Small intestine (tissue), 7 donors: Measurements from ENCODE around the gene SEPTIN2. TPM values are rescaled to one million over a fixed set of nuclear protein-coding genes. Genes with fewer than 3 reads are reported as not detected.
"Not testable (repeated sequence)": the region's sequence is repeated elsewhere in the genome, so short reads cannot be mapped to it uniquely, and the experiment has no call there.

ENCODE experiments used
- DNase-seq, 2 donors: peaks; one replicate each; pipeline versions ENCODE4 v3.0.0 to v3.0.0-alpha.2; 2013
- FAIRE-seq: peaks from 2 replicates; lab custom pipeline; 2012; peaks lifted over from hg19 to GRCh38; lab: Jason Lieb, UNC
- H3K27ac ChIP-seq, 3 donors: one replicate each; pipeline ENCODE4 v1.5.1; 2013; ENCODE audit warnings: low read length in 2 of 3, mild to moderate bottlenecking in 2 of 3, control low read depth in 1 of 3, inconsistent platforms in 1 of 3, low read depth in 1 of 3, moderate library complexity in 1 of 3
- H3K27me3 ChIP-seq, 3 donors: one replicate each; pipeline ENCODE4 v1.6.1; 2013; ENCODE audit warnings: low read length in 3 of 3, inconsistent platforms in 1 of 3; ENCODE audit not compliant: control insufficient read depth in 3 of 3, insufficient read depth in 3 of 3
- H3K36me3 ChIP-seq, 3 donors: one replicate each; pipeline ENCODE4 v1.6.1; 2013; ENCODE audit warnings: low read length in 3 of 3, inconsistent platforms in 1 of 3, low read depth in 1 of 3, mild to moderate bottlenecking in 1 of 3, moderate library complexity in 1 of 3; ENCODE audit not compliant: control insufficient read depth in 3 of 3, insufficient read depth in 2 of 3
- H3K4me1 ChIP-seq, 3 donors: one replicate each; pipeline ENCODE4 v1.6.1; 2013; ENCODE audit warnings: low read length in 2 of 3, inconsistent platforms in 1 of 3, low read depth in 1 of 3, mild to moderate bottlenecking in 1 of 3, moderate library complexity in 1 of 3; ENCODE audit not compliant: control insufficient read depth in 3 of 3, insufficient read depth in 2 of 3
- H3K4me3 ChIP-seq, 3 donors: one replicate each; pipeline ENCODE4 v1.5.1; 2013; ENCODE audit warnings: low read length in 3 of 3, control low read depth in 1 of 3, inconsistent platforms in 1 of 3, low read depth in 1 of 3, mild to moderate bottlenecking in 1 of 3, moderate library complexity in 1 of 3
- H3K9me3 ChIP-seq, 2 donors: one replicate each; pipeline ENCODE4 v1.6.1; 2013; ENCODE audit warnings: low read depth in 1 of 2, low read length in 1 of 2; ENCODE audit not compliant: control insufficient read depth in 2 of 2, insufficient read depth in 1 of 2
- WGBS, 3 donors: extraction: QIAGEN DNeasy Blood & Tissue Kit; methylation state at CpG; one replicate each; pipeline ENCODE4 v1.1.7; 2013; 5-methylcytosine and 5-hydroxymethylcytosine counted together
- polyA plus RNA-seq, 4 donors: library from polyadenylated mRNA; stranded (reverse) in 3 of 4; unstranded in 1 of 4; fragments of 200-250 nt in 3 of 4; fragments of 120-200 nt in 1 of 4; gene quantifications; one replicate each; pipeline versions ENCODE4 v1.2.1 to v1.2.3, GENCODE V29; 2013
- donor health status: healthy with polysubstance abuse.
- donor health status: control.
- donor health status: control.
- donor health status: Bipolar disorder and iron deficiency.
- donor health status: healthy.

SEPTIN2 gene
- polyA plus RNA-seq, 4 donors, result 112 to 311 (median 148) TPM

DNA sequence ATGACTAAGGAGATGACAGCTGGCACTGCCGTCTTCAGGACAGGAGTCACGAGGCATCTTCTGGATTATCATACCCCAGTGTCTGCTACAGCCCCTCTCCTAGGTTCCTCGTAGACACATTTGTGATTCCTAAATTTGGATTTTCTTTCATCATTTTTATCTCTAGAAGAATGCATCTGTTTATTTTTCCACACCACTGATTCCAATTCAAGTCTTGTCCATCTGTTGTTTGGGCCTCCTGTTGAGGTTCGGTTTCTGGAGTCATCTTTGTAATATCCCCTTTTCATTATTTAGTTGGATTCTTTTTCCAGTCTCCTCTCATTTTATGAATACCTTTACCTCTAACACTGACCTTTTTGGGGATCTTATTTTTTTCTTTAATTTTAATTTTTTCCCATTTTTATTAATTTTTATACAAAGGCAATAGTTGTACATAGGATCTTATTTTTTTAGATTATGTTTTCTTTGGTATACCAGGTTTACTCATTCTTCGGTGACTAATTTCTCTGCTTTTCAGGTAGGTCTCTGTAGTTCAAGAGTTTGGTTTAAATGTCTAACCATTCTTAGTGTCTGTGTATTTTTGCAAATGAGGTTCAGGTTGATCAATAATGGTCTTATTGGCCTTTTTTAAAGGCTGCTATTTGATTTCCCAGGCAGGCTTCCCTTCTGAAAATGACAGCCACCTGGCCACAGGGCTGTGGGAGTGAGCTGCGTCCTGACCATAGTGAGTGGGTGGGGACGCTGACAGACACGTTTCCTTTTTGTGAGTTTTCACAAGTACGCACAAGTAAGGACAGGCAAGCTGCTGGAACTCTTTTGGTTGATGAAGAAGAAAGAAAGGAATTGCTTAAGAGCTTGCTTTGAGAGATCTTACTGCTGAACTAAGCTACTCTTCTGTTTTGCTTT is 74.8 kb downstream of the SEPTIN2 start:
- Histone ChIP-seq H3K36me3 (peaks cover 0 to 27% (median 2%) of the 10 kb centered on the region in 3 donors), H3K4me1 (peaks cover 0 to 4% (median 0%) of the 10 kb centered on the region in 3 donors), H3K27me3 (no peaks in the 10 kb centered on the region), H3K4me3 (no peak overlapping the region), H3K9me3 (no peaks in the 10 kb centered on the region), H3K27ac (no peak overlapping the region)
- FAIRE-seq (no peak), DNase-seq (no peak)
- WGBS, 3 donors, result 82 to 91% (median 88%) methylated on average over 9 of the region's 9 CpGs

DNA sequence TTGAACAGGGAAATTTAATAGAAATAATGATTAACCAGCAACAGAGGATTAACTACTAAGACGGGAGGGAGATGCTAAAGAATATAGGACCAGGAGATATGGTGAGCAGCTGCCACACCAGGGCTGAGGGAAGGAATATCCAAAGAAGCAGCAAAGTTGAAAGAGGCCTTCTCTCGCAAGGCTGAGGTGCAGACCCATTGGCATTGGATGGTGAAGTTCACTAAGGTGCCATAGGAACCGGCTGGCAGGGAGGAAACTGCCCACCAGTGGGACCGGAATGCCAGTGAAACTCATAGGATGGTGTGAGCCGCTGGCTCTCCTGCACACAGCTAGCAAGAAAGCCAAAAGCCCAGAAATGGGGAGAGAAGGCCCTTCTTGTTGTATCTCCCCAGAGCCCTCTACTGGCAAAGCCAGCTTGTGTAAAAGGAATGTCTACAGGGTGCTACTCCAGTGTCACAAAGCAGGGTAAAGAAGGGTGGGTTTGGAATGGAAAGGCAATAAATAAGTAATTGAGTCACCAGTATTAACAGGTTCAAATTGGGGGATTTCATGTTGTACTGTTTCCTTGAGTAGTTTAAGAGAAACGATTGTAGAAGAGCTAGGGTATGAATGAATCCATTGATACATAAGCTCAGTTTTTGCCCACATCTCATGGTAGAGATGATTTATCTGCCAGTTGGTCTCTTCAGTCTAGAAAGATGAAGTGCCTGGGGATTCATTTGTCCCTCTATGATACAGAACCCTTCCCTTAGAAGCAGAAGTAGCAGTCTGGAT is 76.4 kb downstream of the SEPTIN2 start:
- DNase-seq (peak; percentile 47 to 48), FAIRE-seq (no peak)
- no peaks in the 10 kb centered on the region for H3K9me3 ChIP-seq
- no peak overlapping the region for H3K4me3 ChIP-seq
- WGBS, 3 donors, result 48 to 71% (median 62%) methylated on average over 6 of the region's 6 CpGs
- H3K27ac ChIP-seq, result no peak overlapping the region
- H3K27me3 ChIP-seq, result no peaks in the 10 kb centered on the region
- H3K4me1 ChIP-seq, result peaks cover 0 to 4% (median 0%) of the 10 kb centered on the region in 3 donors
- H3K36me3 ChIP-seq, result peaks cover 0 to 21% (median 2%) of the 10 kb centered on the region in 3 donors

DNA sequence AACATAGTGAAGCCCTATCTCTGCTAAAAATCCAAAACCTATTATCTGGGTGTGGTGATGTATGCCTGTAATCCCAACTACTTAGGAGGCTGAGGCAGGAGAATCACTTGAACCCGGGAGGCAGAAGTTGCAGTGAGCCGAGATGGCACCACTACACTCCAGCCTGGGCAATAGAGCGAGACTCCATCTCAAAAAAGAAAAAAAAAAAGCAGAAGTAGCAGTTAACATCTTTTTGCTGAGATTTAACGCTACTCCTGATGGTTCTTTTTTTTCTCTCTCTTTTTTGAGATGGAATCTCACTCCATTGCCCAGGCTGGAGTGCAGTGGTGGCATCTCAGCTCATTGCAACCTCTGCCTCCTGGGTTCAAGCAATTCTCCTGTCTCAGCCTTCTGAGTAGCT is 77.0 kb downstream of the SEPTIN2 start:
- not testable (repeated sequence) for H3K9me3 ChIP-seq, H3K4me3 ChIP-seq, H3K27ac ChIP-seq, FAIRE-seq, H3K27me3 ChIP-seq, DNase-seq, H3K4me1 ChIP-seq
- 92 to 97% (median 97%) methylated on average over 4 of the region's 4 CpGs for WGBS, 3 donors
- peaks cover 0 to 21% (median 2%) of the 10 kb centered on the region in 3 donors for H3K36me3 ChIP-seq

DNA sequence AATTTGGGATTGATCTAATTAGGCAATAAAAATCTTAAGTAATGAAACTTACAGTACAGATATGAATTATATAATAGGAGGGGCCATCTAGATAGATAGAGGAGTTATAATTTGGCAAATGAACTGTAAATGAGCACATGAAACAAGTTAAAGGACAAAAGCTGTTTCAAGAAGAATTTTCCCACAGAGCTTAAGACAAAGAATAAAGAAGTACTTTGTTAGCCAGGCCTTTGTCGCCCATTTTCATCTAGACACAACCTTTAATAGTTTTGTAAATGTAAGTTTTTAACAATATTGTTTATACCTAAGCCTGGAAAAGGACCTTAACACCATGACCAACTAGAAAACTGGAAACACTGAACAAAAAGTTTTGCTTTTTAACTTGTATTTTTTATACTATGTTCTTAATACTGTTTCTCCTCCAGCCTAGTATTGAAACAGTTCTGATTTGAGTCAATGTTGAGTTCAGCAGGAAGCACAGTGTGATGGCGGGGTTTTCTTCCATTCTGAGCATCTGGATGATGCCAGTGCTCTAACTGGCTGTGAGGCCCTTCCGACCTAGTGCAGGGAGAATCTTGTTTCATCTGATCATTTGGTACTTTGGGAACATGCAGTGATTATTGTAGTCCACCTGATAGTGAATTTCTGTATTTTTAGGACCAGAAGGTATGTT is 77.9 kb downstream of the SEPTIN2 start:
- H3K27ac ChIP-seq, result no peak overlapping the region
- WGBS, 3 donors, result 57 to 73% (median 64%) methylated on average over 3 of the region's 3 CpGs
- H3K36me3 ChIP-seq, result peaks cover 0 to 20% (median 2%) of the 10 kb centered on the region in 3 donors
- H3K9me3 ChIP-seq, result no peaks in the 10 kb centered on the region
- no peak overlapping the region for H3K4me3 ChIP-seq
- FAIRE-seq (no peak), DNase-seq (no peak)
- peaks cover 0 to 4% (median 0%) of the 10 kb centered on the region in 3 donors for H3K4me1 ChIP-seq
- H3K27me3 ChIP-seq, result no peaks in the 10 kb centered on the region

DNA sequence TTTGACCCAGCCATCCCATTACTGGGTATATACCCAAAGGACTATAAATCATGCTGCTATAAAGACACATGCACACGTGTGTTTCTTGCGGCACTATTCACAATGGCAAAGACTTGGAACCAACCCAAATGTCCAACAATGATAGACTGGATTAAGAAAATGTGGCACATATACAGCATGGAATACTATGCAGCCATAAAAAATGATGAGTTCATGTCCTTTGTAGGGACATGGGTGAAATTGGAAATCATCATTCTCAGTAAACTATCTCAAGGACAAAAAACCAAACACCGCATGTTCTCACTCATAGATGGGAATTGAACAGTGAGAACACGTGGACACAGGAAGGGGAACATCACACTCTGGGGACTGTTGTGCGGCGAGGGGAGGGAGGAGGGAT is 81.1 kb downstream of the SEPTIN2 start:
- FAIRE-seq, H3K27me3 ChIP-seq: not testable (repeated sequence)
- 91 to 98% (median 97%) methylated on average over 6 of the region's 6 CpGs for WGBS, 3 donors

DNA sequence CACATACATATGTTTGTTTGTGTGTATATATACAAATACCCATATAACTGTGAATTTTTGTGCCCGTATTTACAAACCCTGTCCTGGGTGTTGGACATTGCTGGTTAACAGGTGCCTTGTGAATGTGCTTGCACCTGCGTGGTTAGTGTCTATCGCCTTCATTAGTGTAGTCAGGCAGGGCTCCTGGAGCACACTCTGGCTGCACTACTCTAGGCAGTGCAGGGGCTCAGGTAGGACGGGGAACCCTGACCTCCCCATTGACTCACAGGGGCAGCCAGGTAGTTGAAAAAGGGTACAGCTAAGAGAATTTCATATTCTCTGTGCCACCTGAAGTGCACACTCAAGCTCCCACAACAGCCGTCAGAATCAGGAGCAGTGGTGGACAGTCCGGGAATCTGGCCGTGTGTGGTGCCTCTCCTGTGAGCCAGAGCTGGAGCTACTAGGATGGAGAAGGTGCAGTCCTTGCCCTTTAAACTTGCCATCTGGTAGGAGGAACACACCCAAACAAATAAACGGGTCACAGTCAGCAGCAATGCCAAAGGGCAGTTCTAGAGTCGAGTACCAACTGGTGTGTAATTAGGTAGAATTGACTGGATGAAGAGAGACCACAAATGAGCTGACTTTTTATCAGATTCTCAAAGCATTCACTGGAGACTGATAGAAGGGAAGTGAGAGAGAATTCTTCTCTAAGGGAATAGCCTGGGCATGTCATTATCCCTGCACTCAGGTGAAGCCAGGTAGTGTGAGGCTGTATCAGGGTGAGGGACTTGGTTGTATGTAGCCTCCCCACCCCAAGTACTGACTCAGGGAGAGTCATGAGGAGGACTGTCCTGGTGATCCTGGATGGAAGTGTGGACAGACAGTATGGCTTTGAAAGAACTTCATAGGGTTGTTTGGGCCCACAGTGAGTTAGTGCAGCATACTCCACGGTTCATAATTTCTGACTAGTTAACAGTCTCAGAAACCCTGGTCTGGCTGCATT is 84.5 kb downstream of the SEPTIN2 start:
- no peaks in the 10 kb centered on the region for H3K27me3 ChIP-seq
- DNase-seq, result peak; percentile 58 to 94
- H3K4me1 ChIP-seq, result peaks cover 0 to 14% (median 4%) of the 10 kb centered on the region in 3 donors
- no peak for FAIRE-seq
- peaks cover 0 to 12% (median 2%) of the 10 kb centered on the region in 3 donors for H3K36me3 ChIP-seq
- H3K27ac ChIP-seq, result peak overlapping the region; percentile 41 to 72 (median 52)
- 24 to 67% (median 33%) methylated on average over 10 of the region's 10 CpGs for WGBS, 3 donors
- H3K4me3 ChIP-seq, result peak overlapping the region in 1 of 3 donors; percentile 5
- H3K9me3 ChIP-seq, result no peaks in the 10 kb centered on the region

More for the DNA sequence above, 81.1 kb downstream of the SEPTIN2 start:
- not testable (repeated sequence) for H3K9me3 ChIP-seq, H3K27ac ChIP-seq, H3K4me3 ChIP-seq, DNase-seq
- H3K4me1 ChIP-seq, result peaks cover 0 to 14% (median 6%) of the 10 kb centered on the region in 3 donors
- peaks cover 0 to 14% (median 2%) of the 10 kb centered on the region in 3 donors for H3K36me3 ChIP-seq
